ENCODE data around the gene OR5B21.

GRCh38 chr11:58511636-58512035 lies 3.7 kb upstream of the OR5B21 start:
- TF ChIP-seq CTCF (conservative IDR thresholded peaks at IDR 0.05; ENCODE audit: low read depth, low read length) (no peak), EZH2 (IDR thresholded peaks at IDR 0.05; ENCODE audit: borderline replicate concordance, low read depth, low read length, poor library complexity, severe bottlenecking) (no peak)
